Neutrophil (primary cell): ENCODE data around the gene OIP5.
"Not testable (repeated sequence)": the region's sequence is repeated elsewhere in the genome, so short reads cannot be mapped to it uniquely, and the experiment has no call there.

Source experiments
- H3K27ac ChIP-seq: fragments of 200-600 bp; sonication (generic); 2 replicates; pipeline ENCODE4 v1.5.1; 2016; ENCODE audit warnings: mild to moderate bottlenecking, moderate library complexity
- H3K27me3 ChIP-seq: fragments of 200-600 bp; sonication (generic); 2 replicates; pipeline ENCODE4 v1.6.0; 2016; ENCODE audit warnings: mild to moderate bottlenecking
- H3K36me3 ChIP-seq: fragments of 200-600 bp; sonication (generic); 2 replicates; pipeline ENCODE4 v1.5.1; 2017
- H3K4me1 ChIP-seq, 2 experiments: fragments of 200-600 bp in 1 of 2; sonication (generic) in 1 of 2; 1 replicate in 1 of 2; 2 replicates in 1 of 2; pipeline versions ENCODE4 v1.5.1 to v1.6.1; 2013 to 2016; ENCODE audit warnings: low read depth in 1 of 2, low read length in 1 of 2, mild to moderate bottlenecking in 1 of 2, moderate library complexity in 1 of 2; ENCODE audit not compliant: control insufficient read depth in 1 of 2, insufficient read depth in 1 of 2
- H3K4me3 ChIP-seq, 2 experiments: fragments of 200-600 bp in 1 of 2; sonication (generic) in 1 of 2; 1 replicate in 1 of 2; 2 replicates in 1 of 2; pipeline ENCODE4 v1.5.1; 2013 to 2016; ENCODE audit warnings: low read depth in 1 of 2, low read length in 1 of 2, mild to moderate bottlenecking in 1 of 2, moderate library complexity in 1 of 2
- H3K9me3 ChIP-seq: fragments of 200-600 bp; sonication (generic); 2 replicates; pipeline ENCODE4 v1.5.1; 2016
- CTCF ChIP-seq: fragments of 200-600 bp; sonication (generic); IDR thresholded peaks from 2 replicates; pipeline ENCODE4 v1.5.1; 2016; ENCODE audit warnings: antibody characterized with exemption

Gene OIP5

GRCh38 chr15:41262571-41262970 is 69.8 kb downstream of the OIP5 start:
- no peak overlapping the region for H3K27ac ChIP-seq
- H3K27me3 ChIP-seq: no peaks in the 10 kb centered on the region
- no peak for TF ChIP-seq CTCF
- no peaks in the 10 kb centered on the region for H3K9me3 ChIP-seq
- peaks cover 58% of the 10 kb centered on the region for H3K36me3 ChIP-seq
- H3K4me1 ChIP-seq: peaks cover 19 to 26% of the 10 kb centered on the region in 2 experiments
- no peak overlapping the region for H3K4me3 ChIP-seq

GRCh38 chr15:41260924-41261323 is 71.5 kb downstream of the OIP5 start:
- peaks cover 58% of the 10 kb centered on the region for H3K36me3 ChIP-seq
- H3K4me3 ChIP-seq, H3K9me3 ChIP-seq, H3K27me3 ChIP-seq, H3K27ac ChIP-seq: not testable (repeated sequence)
- peaks cover 29 to 36% of the 10 kb centered on the region in 2 experiments for H3K4me1 ChIP-seq

GRCh38 chr15:41259546-41260189 is 72.7 kb downstream of the OIP5 start:
- peak overlapping the region; percentile 76 for H3K27ac ChIP-seq
- no peaks in the 10 kb centered on the region for H3K9me3 ChIP-seq
- no peak for TF ChIP-seq CTCF
- H3K4me3 ChIP-seq: no peak overlapping the region
- no peaks in the 10 kb centered on the region for H3K27me3 ChIP-seq
- peaks cover 51% of the 10 kb centered on the region for H3K36me3 ChIP-seq
- H3K4me1 ChIP-seq: peaks cover 30 to 40% of the 10 kb centered on the region in 2 experiments
